GM19455 (cell line): Measurements from ENCODE around the gene ERC1.

Source experiments
- ATAC-seq: cut with Tn5 transposase; IDR thresholded peaks from one replicate; pipeline ENCODE4 v1.9.1; 2021; ENCODE audit not compliant: unreplicated experiment

Gene ERC1

DNA sequence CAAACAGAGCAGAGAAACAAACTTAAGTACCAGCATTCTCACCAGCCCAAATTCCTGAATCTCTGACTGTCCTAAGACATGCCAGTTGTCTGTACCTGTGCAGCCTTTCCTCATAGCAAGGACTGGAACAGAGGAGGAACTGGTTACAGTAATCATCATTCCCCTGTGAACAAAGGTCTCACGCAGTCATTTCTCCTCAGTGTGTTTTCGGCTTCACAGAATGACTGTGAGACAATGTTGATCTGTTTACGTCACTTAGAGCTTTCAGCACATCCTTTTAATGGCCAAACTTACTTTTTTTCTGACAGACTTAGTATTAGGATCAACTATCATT, 434.3 kb downstream of the ERC1 start:
- no peak for ATAC-seq

DNA sequence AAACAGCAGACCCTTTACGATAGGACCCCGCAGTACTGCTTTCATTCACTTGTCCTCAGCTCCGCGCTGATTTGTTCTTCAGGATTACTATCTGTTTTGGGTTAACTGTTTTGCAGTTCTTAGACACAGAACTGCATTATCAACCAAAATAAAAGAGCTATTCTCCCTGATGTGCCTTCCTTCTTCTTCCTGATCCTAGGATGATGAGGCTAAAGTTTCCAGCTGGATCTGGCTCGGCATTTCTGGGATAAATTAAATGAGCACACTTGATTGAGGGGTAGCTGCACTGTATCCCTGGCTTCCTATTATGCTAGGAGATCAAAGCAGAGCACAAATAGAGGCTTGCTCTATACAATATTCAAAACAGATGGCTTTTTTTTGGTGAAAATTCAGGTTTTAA, 437.6 kb downstream of the ERC1 start:
- no peak for ATAC-seq

DNA sequence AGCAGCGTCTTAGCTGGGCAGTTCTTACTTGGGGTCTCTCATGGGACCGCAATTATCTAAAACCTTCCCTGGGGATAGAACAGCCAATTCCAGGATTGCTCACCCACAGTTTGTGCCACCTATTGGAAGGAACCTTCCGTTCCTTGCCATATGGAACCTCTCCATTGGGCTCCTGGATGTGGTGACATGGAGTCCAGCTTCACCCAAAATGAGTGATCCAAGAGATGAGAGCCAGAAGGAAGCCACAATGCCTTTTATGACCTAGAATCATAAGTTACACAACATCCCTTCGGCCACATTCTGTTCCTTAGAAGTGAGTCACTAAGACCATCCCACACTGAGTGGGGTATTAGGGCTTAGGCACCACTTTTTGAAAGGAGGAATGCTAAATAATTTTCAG, 439.0 kb downstream of the ERC1 start:
- ATAC-seq: no peak

DNA sequence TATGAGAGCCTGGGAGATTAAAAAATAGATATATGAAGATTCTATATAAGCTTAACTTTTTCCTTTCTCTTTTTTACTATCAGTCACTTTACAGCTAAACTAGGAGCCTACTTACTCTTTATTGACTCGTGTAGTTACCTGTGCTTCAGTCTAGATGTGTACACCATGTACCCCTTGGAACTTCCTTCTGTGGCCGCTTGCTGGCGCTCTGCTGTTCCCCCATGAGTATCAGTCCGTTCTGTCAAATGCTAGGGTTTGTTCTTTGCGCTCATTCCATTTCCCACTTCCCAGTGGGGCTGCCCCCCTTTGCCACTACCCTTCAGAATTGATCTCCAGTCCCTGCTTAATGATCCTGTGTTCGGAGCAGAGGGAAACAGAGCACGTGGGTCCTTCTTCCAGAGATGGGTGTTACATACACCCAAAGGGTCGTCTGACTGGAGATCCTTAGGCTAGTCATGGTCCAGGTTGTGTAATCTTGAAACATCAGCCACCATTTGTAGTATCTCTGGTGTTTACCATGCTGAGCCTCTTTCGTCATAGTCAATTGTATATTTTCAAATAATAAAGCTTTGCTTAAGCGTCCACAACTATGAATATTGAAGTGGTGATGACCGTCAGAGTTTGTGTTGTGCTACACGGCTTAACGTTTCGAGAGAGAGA, 443.4 kb downstream of the ERC1 start:
- no peak for ATAC-seq

DNA sequence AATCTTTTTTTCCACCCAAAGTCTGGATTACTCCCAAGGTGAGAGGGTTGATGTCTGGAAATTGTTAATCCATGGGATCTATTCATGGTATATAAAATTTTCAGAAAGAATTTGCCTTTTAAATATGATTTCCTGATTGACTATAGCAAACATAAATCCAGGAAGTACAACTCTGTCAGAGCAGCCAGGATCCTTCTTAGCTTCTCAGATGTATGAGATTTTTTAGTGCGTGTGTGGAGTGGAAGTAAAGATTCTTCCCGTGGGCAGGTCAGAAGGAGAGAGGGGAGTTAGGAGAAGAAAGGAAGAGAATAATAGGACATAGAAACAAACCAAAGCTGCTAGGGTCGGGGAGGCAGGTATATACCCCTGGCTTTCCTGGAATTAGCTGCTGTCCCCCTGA, 444.0 kb downstream of the ERC1 start:
- no peak for ATAC-seq

DNA sequence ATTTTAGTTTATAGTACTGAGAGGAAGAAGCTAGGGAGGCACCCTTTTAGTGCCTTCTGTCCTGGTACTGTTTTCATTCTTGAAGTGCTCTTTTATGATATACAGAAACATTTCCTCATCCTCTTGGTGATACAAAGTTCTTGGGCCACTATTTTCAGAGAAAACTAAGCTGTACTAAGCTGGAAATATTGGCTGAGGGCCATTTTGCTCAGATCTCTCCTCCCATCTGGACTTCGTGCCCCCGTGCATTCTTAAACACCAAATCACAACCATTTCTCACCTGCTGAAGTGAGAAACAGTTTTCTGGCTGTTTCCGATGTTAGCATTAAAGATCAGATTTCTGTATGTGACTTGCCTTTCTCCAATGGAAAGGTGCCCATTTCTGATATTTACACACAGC, 444.4 kb downstream of the ERC1 start:
- ATAC-seq: no peak

DNA sequence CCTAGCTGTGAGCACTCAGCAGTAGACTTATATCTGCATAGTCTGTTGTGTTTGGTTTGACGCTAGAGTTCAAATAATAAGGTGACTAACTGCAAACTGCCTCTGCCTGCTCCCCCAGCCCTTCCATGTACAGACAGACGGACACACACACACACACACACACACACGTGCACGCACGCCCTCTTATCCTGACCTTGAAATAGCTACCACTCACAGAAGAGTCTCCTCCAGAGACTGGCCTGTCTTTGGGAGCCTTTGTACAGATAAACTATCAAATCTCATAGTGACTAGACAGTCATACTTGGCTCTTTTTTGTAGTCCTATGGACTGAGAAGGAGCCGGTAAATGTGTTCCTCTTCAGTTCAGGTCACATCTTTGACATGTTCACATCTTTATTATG, 445.0 kb downstream of the ERC1 start:
- ATAC-seq: no peak

DNA sequence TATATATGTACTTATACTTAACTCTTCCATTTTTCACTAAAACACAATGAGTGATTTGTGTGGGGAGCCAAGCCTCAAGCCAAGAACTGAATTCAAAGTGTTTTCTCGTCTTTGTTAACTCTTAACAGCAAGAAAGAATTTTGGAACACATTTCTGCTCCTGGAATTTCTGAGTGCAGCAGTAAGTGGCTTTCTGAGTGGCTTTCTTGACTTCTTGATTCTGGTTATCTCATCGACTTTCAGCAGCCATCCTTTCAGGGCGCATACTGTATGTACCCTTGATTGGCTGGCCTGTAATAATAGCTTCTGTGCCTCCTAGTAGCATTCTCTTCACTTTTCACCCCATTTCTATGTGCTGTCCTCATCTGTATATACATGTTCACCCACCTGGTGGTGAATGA, 446.0 kb downstream of the ERC1 start:
- no peak for ATAC-seq

DNA sequence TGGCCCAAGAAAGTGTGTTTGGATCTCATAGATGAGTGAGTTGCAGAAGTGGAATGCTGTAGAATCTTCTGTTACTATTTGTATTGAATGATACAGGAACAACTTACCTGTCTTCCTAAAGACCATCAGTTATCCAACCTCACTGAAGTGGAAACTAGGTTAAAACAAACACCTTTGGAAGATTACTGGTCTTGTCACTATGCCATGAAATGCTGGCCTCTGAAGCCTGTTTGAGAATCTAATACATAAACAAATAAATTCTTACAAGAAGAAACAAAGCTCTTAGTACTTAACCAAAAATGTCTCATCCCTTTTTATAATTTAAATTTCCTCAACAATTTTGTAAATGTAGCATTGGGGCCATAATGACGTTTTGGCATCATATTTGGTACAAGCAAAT, 448.2 kb downstream of the ERC1 start:
- ATAC-seq: no peak

DNA sequence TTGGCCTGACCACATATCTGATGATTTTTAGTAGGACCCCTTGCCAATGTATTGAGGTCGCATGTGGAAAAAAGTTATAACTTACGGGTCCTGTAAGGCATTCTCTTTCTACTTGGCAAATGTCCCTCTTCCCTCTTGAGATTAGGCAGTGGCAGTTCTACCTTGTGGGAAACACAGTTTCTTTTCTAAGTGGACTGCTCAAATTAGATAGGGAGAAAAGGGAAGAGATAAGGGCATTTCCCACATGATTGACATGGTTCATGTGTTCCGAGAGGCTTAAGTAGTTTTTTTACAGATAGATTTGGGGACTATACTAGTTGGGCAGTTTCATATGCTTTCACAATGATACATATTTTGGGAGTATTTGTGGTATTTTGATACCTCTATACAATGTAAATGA, 448.7 kb downstream of the ERC1 start:
- ATAC-seq: no peak

DNA sequence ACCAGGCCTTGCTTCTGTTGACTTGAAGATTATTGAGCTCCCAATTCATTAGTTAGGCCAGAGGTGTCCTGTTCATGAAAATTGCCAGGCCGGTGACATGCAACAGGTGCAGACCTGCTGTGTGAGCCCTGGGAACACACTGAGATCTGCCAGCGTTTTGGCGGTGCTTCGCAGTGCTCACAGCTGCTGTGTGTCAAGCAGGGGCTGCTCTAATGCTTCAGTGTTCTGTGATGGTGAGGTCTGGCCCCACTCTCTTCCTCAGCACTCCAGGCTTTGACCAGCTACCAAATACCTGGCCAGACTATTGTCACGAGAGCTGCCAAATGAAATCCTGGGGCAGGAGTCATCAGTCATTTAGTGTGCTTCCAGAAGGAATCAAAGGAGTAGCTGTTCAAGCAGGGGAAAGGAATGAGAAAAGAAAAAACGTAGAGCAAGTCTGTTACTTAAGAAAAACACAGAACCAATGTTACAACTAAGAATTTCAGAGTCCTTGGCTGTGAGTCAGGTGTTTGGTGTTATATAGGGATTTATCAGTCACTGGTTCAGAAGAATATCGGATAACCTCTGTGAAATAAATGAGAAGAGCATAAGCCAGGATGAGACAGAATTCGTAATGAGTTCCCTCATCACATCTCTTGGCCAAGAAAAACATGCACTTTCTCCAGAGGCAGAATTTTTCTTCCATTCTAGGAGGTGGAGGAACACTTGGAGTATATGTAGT, 452.6 kb downstream of the ERC1 start:
- ATAC-seq: no peak

DNA sequence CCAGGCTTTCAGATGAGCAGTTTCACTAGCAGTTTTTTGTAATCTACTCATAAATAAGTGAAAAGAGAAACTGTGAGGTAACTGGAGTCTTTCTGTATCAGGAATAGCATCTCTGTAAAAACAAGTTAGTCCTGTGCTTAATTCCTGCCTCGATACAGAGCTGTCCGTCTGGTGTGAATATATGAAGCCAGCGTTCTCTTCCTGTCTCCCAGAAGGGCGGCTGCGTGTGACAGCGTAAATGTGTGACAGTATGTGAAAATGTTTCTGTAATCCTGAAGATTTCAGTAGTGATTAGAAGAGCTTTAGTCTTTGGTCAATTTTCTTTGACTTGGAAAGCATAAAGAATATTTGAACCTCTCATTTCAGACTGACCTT, 453.1 kb downstream of the ERC1 start:
- ATAC-seq: no peak

DNA sequence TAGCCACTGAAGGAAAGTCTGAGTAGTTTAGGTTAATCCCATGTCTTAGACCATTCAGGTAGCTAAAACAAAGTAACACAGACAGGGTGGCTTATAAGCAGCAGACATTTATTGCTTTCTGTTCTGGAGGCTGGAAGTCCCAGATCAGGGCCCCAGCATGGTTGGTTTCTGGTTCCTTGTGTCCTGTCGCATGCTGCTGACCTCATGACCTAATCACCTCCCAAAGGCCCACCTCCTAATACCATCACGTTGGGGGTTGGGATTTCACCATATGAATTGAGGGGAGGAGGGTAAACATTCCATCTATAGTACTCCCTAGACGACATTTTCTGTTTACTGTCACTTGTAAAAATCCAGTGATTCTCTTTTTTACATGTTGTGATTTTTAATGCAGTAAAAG, 454.8 kb downstream of the ERC1 start:
- ATAC-seq: no peak

DNA sequence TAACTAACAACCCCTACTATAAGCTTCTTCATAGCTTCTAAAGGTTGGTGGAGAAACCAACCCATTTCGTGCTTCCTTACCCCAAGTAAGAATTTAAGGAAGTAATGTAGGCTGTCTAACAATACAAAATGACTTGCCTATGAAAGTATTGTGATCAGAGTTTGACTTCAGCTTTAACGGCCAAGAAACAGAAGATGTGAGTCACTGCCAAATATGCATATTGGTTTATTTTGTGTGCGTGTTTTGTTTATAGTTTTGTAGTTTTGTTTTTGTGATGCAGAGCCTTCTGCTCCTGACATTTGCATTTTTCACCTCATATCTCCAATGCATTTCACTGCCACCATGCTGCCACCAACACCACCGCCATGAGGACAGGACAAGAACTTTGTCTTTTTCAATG, 457.3 kb downstream of the ERC1 start:
- no peak for ATAC-seq

DNA sequence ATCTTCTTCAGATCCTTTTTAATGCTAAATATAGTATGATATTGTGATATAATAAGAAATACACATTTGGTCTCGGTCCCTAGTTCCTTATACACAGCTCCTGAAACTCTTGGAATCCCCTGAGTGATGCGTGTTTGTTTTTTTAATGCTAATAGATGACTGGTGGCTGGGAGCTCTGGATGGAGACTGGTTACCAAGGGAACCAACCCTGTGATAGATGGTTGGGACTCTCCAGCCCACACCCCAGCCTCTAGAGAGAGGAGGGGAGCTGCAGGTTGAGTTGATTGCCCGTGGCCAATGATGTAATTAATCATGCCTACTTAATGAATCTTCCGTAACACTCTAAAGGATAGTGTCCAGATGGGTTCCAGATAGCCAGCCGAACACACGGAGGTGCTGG, 462.8 kb downstream of the ERC1 start:
- ATAC-seq: no peak

DNA sequence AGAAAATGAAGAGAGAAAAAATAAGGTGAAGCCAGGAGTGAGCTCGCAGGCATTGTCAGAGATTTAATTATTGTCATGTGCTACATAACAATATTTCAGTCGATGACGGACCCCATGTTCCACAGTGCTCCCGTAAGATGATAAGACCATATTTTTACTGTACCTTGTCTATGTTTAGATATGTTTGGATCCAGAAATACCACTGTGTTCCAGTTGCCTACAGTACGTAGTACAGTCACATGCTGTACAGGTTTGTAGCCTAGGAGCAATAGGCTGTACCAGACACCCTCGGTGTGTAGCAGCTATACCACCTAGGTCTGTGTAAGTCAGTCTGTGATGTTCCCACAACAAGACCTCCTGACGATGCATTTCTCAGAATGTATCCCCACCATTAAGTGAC, 465.9 kb downstream of the ERC1 start:
- no peak for ATAC-seq

DNA sequence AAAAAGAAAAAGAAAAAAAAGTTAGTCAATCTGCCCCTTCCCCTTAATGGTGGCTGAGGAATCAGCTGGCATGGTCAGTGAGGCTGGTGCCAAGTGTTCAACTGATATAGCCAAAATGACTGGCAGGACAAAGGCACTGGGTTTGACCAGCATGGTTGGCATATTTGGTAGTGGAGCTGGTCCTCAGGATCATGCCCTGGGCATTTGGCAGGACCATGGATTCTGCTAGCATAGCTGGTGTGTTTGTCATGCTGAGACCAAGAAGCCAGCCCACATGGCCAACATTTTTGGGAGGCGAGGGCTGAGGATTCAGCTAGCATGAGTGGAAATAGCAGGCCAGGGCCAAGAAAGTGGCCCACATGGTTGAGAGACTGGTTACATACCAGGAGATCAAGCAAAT, 466.9 kb downstream of the ERC1 start:
- ATAC-seq: no peak

DNA sequence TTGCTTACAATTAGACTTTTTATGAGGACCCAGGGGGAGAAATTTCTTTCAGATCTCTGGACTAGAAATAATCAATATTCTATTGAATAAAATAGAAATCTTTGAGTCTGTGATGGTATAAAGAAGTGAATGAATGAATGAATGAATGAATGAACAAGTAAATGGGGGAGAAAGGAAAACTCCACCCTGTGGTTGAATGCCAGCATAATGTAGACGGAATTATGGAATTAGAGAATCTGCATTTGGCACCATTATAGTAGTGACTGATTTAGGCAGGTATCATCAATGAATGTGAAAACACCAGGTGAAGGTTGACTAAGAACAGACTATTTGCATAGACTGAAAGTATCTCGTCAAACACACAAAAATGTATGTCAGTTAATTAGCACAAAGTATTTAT, 468.3 kb downstream of the ERC1 start:
- ATAC-seq: no peak

DNA sequence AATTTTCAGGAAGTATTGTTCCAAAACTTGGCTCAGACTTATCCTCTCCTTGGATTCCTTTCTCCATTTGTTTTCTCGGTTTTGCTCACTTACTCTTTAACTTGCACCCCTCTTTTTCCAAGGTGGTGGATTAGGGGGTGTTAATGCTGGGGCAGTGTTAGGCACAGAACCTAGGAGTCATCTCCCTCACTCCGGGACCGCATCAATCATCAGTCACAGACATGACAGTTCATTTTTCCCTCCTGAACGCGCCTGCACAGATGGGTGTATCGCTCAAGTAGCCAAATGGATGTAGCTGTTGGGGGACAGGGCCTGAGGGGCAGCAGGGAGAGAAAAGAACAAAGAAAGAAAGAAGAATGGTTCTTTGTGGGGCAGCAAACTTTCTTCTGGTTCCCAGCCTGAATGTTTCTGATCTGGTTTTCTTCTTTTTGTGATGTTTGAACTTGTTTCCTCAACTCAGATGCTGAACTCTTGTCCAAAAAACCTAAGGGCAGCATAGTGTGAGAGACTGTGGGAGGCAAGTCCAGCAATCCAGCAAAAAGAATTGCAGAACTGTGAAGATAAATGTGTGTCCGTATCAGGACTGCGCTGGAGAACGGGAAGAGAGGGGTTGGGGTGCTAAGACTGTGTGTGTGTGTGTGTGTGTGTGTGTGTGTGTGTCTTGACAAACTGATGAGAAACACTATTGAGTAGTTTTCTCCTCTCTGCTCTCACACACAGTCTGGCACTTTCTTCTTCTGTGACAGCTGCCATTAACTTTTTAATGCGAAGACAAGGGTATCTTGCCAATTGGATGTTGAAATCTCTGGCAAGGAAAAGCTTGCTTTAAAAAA, 472.3 kb downstream of the ERC1 start:
- ATAC-seq: no peak

DNA sequence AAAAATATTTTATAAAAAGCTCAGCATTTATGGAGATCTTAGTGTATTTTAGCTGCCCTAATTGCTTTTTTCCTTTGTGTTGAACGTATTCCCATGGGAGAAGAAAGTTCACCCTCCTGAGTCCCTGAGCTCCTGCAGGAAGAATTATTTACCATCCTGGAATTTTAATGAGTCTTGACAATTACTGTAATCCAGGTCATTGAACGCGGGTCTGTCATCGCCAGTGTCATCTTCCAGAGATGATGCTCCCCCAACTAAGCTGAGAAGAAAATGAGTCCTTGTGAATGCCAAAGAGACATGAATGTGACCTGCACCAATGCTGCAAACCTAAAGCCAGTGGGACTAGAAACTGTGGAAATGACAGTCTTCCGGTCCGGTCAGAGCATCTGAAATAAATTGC, 473.9 kb downstream of the ERC1 start:
- ATAC-seq: no peak

DNA sequence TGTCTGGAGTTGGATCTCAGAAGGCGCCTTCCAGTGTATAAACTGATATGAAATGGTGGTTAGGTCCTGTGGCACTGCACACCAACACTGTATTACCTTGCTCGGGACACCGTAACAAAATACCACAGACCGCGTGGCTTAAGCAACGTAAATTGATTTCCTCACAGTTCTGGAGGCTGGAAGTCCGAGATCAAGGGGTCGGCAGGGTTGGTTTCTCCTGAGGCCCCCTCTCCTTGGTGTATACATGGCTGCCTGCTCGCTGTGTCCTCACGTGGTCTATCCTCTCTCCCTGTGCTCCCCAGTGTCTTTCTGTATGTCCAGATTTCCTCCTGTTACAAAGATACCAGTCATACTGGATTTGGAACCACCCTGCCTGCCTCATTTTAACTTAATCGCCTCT, 475.0 kb downstream of the ERC1 start:
- ATAC-seq: no peak

DNA sequence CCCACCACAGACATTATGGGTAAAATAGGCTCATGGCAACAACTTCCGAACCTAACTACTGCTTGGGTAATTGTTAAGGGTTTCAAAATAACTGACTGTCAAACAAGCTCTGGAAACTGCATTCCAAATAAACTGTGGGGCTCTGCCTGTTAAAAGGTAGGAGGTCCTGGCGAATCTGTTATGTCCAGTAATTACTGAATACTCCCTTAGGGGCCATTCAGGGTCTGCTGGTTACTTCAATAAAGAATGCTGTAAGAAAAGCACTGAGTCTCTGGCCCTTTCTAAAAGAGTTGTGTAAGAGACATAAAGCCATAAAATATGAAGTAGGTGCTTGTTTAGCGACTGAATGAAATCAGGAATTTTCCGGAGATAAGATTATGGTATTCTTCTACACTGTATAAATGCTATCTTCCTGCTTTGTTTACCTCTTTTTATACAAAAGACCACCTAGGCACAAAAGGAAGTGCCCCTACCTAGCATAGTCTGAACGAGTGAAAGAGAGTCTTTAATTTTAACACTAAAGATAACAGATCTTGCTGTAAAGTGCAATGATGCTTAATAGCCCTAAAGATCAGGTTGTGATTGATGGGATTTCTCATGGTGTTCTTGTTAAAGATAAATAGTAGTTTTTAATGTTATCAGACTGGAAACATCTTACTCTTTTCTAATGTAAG, 475.6 kb downstream of the ERC1 start:
- no peak for ATAC-seq
